ENCODE data around the gene NGF.

DNA sequence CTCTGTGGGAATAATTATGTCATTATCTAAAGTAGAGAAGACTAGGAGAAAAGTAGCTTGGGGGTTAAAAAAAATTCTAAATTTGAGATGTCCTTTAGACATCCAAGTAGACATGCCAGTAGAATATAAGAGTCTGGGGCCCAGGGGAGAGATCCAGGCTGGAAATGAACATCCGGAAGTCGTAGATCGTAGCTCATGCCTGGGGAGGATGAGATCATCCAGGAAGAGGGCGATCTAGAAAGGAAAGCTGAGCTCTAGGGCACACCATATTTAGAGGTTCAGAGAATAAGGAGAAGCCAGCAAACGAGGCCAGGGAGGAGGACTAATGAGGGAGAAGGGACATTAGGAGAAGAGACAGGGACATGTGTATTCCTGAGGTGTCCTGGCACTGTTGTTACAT lies 12.2 kb downstream of the NGF start:
- TF ChIP-seq, protein P1, sequence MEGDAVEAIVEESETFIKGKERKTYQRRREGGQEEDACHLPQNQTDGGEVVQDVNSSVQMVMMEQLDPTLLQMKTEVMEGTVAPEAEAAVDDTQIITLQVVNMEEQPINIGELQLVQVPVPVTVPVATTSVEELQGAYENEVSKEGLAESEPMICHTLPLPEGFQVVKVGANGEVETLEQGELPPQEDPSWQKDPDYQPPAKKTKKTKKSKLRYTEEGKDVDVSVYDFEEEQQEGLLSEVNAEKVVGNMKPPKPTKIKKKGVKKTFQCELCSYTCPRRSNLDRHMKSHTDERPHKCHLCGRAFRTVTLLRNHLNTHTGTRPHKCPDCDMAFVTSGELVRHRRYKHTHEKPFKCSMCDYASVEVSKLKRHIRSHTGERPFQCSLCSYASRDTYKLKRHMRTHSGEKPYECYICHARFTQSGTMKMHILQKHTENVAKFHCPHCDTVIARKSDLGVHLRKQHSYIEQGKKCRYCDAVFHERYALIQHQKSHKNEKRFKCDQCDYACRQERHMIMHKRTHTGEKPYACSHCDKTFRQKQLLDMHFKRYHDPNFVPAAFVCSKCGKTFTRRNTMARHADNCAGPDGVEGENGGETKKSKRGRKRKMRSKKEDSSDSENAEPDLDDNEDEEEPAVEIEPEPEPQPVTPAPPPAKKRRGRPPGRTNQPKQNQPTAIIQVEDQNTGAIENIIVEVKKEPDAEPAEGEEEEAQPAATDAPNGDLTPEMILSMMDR (IDR thresholded peaks at IDR 0.05): no peak
- TF ChIP-seq POLR2AphosphoS5 (IDR thresholded peaks at IDR 0.05): no peak

Data from prostate gland (tissue), 2 donors.